Activated CD4-positive, alpha-beta T cell treated with anti-CD3 and anti-CD28 coated beads, Interleukin-2, Interleukin-4, amounts not matched to agents 100 ng/mL and 50 ng/mL, durations not matched to agents 16 hours and 8 hours (primary cell): ENCODE measurements around the gene RTN4.
"Not testable (repeated sequence)": the region's sequence is repeated elsewhere in the genome, so short reads cannot be mapped to it uniquely, and the experiment has no call there.

Experiments
- DNase-seq: peaks from one replicate; pipeline ENCODE4 v3.0.0-alpha.2; 2020; ENCODE audit warnings: low spot score

The RTN4 gene

DNA sequence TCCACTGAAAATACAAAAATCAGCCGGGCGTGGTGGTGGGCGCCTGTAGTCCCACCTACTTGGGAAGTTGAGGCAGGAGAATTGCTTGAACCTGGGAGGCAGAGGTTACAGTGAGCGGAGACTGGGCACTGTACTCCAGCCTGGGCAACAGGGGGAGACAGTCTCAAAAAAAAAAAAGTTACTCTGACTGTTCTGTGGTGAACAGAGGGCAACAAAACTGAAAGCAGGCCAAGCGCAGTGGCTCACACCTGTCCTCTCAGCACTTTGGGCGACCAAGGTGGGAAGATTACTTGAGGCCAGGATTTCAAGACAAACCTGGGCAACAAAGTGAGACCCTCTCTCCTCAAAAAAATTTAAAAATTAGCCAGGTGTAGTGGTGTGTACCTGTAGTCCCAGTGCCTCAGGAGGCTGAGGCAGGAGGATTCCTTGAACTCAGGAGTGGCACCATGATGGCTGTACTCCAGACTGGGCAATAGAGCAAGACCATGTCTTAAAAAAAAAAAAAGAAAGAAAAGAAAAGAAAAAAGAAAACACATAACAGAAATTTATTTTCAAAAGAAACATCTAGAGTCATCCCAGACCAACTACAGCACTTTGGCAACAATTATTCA is 13.6 kb upstream of the RTN4 start:
- no peak for DNase-seq

GRCh38 chr2:55063226-55063625 is 13.0 kb upstream of the RTN4 start:
- DNase-seq = no peak

DNA sequence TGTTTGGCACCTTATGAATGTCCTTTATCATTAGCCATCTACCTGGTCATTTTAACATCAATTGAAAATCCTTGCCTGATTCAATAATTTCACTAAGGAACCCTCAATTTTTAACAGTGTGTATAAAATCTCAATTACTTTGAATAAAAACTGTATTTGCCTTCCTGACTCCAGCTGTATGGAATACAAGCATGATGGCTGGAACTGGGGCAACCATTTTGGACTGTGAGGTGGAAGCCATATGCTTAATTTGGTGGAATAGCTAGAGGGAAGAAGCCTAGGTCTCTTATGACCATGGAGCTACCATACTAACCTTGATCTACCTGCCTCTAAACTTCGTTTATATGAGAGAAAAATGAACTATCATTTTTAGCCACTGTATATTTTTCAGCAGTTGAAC is 12.5 kb upstream of the RTN4 start:
- DNase-seq = no peak

DNA sequence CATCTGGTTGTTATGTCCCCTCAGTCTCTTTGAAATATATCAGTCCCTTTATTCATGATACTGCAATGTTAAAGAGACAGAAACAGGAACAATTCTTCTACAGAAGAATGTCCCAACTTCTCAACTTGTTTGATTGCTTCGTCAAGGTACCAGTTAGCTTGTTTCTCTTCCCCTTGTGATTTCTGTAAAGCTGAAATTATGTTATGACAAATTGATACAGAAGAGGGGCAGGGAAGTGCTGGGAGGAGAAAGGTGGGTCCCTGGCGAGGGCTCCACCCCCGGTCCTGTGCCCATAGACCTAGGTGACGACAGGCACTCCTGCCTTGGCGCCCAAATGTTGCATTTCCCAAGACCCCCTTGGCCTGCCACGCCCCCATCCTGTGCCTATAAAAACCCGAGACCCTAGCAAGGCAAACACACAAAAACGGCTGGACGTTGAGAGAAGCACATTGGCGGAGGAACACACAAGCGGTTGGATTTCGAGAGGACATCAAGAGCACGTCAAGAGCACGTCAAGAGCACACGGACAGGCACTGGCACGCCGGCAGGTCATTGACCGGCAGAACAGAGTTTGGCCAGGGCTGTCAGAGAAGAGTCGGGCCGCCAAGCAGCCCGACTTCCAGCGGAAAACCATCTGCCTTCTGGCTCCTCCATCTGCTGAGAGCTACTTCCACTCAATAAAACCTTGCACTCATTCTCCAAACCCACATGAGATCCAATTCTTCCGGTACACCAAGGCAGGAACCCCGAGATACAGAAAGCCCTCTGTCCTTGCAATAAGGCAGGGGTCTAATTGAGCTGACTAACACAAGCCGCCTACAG is 11.5 kb upstream of the RTN4 start:
- DNase-seq = no peak

- DNase-seq = no peak
Measured at GRCh38 chr2:55059793-55060192, 9.5 kb upstream of the RTN4 start.

DNA sequence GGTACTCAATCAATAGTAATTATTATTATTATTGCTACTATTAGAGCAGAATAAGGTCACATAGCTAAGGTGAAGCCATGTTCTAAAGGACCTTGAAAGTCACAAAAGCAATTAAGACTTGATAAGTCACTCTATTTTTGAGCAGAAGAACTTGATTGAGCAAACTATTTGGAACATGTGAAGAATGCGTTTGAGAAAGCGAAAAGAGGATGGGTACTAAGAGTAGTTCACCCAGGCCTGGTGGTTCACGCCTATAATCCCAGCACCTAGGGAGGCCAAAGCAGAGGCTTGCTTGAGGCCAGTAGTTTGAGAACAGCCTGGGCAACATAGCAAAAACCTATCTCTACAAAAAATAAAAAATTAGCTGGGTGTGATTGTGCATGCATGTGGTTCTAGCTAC is 7.2 kb upstream of the RTN4 start:
- no peak for DNase-seq

DNA sequence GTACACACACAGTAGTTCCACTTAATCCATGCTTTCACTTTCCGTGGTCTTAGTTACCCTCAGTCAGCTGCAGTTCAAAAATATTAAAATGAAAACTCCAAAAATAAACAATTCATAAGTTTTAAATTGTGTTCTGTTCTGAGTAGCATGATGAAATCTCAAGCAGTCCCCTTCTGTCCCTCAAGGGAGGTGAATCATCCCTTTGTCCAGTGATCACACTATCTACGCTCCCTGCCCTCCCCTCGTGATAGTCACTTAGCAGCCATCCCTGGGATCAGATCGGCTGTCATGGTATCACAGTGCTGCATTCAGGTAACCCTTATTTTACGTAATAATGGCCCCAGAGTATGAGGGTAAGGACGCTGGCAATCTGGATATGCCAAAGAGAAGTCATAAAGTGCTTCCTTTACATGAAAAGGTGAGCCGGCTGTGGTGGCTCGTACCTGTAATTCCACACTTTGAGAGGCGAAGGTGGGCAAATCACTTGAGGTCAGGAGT is 5.8 kb upstream of the RTN4 start:
- no peak for DNase-seq

GRCh38 chr2:55054106-55054875 is 4.0 kb upstream of the RTN4 start:
- no peak for DNase-seq

DNA sequence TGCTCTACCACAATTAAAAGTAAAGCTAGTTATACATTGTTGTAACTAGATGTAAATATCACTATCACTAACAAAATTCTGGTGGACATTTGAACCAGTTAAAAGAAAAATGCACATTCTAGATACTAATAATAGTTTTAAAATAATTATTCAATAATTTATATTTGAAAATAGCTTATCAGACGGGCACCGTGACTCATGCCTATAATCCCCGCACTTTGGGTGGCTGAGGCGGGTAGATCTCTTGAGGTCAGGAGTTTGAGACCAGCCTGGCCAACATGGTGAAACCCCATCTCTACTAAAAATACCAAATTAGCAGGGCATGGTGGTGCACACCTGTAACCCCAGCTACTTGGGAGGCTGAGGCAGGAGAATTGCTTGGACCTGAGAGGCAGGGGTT is 3.0 kb upstream of the RTN4 start:
- not testable (repeated sequence) for DNase-seq

GRCh38 chr2:55052129-55053061 is 2.1 kb upstream of the RTN4 start:
- DNase-seq = no peak

DNA sequence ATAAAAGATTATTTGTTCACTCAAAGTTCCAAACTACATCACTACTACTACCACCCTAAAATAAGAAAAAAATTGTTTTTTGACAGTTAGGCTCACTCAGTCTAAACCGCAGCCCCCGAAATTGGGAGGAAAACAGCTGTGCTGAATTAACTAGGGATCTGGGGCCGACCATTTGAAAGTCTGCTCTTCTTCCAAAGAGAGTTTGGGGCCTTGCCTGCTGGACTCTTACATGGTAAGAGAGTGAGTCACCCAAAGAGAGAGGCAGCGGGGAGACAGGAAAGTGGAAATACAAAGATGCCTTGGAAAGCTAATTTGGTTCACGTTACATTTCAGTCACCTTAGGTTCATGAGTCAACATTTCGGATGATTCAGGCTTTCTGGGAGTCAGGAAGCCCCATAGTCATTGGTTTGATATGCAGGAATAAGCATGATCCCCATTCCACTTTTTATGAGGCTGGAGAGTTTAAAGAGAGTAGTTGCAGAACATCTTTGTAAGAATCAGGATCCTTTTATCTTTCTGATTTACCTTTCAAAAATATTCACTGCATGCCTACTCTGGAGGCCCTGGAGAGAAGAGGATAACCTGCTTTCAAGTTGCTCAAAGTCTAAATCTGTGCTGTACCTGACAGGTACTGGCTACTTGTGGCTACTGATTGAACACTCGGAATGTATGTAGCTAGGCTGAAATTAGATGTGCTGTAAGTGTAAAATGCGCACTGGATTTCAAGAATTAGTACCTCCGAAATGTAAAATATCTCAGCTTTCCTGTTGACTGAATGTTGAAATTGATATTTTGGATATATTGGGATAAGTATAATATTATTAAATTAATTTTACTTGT is 995 bp upstream of the RTN4 start:
- DNase-seq = peak; percentile 36

DNA sequence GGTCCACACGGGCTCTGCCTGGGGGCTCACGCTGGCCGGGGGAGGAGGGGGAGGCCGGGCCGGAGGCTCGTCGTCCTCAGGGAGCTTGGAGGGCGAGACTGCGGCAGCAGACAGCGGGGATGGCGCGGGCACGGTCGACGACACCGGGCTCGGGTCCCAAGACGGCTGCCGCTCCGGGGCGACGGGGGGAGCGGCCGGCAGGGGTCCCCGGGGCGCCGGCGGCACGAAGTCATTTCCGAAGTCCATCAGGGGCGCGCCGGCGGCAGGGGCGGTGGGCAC is 491 bp downstream of the RTN4 start:
- no peak for DNase-seq

DNA sequence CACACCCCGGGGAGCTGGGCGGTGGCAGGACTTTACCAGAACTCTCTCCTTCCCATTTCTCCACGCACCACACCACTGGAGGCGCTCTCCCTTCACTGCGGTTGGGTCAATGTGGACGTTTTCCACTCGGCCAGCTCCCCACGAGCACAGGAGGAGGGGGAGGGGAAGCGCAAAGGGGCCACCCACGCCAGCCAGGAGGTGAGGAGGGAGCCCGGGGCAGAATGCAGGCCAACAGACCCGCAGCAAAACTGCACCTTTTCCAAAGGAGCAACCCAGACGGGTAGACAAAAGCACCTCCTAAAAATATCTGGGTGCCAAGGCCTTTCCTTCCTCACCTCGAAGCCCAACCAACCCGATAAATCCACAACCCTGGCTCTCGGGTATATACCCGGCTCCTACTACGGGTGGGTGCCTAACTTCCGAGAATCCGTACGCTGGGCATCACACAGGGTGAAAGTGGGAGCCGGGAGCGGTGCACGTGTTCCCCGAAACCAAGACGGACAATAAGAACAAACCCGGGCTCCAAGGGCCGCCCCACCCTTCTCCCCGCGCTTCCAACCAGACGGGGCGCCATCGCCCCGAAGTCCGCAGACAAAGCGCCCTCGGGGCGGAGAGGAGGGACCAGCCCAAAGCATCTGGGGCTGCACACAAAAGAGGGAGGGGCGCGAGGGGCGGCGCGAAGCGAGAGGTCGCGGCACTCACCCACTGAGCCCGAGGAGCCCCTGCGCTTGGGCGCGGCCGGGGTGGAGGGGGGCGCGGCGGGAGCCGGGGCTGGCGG is 1.0 kb downstream of the RTN4 start:
- peak; percentile 66 for DNase-seq

GRCh38 chr2:55048508-55049042 is 1.7 kb downstream of the RTN4 start:
- DNase-seq = no peak

DNA sequence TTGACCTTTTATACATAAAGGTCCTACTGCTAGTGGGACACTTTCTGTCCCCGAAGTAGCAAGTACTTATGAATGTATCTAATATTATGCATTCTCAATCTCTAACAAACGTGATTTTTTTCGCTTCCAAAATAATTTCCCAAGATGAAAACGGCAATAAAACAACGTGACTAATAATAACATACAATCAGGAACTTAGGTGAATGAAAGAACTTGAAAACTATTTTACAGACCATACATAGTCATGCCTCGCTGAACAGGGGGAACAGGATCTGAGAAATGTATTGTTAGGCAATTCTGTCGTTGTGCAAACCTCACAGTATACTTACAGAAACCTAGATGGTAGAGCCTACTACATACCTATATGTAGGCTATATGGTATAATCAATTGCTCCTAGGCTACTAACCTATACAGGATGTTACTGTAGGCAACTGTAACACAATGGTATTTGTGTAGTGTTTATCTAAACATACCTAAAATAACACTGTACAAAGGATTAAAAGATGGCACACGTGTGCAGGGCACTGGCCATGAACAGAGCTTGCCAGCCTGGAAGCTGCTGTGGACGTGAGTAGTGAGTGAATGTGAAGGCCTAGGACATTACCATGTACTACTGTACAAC is 2.5 kb downstream of the RTN4 start:
- no peak for DNase-seq

DNA sequence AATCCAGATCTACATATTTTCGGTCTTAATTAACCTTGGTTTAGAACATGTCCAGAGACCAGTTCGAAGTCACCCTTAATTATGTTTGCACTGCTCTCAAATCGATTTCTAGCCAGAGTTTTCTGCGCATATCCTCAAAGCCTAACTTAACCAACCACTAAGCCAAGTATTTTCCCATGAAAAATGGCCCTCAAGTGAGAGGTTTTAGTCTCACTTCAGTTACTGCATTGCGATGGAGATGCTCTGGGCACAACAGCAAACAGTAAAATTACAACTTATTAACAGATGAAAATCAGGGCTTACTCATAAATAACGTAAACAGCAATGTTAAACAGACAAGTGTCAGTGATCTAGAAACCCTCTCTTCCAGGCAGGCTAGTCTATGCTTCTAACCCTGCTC is 4.5 kb downstream of the RTN4 start:
- no peak for DNase-seq

DNA sequence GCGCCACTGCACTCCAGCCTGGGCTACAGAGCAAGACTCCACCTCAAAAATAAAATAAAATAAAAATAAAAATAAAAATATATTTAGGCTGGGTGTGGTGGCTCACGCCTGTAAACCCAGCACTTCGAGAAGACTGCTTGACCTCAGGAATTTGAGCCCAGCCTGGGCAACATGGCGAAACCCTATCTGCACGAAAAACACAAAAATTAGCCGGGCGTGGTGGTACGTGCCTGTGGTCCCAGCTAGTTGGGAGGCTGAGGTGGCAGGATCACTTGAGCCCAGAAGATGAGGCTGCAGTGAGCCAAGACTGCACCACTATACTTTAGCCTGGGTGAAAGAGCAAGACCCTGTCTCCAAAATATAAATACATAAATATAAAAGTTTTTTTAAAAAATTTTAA is 6.4 kb downstream of the RTN4 start:
- DNase-seq = no peak

DNA sequence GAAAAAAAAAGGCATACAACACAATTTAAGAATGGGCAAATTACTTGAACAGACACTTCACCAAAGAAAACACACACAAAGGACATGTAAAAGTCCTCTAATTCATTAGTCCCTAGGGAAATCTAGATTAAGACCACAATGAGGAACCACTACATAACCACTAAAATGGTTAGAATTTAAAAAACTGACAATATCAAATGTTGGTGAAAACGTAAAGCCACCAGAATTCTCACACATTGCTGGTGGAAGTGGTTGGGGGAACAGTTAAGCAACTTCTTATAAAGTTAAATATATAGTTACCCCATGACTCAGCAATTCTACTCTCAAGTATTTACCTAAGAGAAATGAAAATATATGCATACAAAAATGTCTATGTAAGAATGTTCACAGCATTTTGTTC is 11.8 kb downstream of the RTN4 start:
- DNase-seq = no peak

DNA sequence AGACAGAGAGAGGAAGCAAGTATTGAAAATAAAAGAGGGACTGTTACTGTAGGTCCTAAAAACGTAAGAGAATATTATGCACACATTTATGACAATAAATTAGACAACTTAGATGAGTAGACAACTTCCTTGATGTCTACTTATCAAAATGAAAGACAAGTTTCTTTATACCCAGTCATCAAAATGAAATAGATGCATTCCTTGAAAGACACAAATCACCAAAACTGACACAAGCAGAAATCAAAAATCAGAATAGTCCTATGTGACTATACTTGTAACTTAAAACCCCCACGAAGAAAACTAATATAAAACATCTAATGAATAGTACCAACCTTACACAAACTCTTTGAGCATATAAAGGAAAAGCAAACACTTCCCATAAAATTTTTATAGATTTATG is 14.5 kb downstream of the RTN4 start:
- no peak for DNase-seq

GRCh38 chr2:55033921-55034320 is 16.3 kb downstream of the RTN4 start:
- no peak for DNase-seq
